ENCODE measurements around the gene GIMAP1.

DNA sequence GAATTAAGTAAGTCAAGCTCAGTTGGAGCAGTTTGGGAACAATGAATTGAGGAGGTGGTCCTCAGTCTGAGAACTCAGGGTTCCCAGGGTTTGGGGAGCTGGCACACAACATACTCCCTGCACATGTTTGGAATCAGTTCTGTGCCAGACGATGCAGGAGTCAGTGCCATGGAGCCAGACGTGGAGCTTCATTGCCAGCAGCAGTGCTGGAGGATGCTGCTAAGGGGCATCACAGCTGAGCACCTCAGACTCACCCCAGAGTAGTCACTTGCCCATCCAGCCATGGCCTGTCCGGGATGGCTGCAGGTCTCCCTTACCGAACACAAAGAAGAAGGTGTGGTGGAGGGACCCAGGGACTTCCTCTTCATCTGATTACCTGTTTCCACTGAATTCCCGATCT is 28.7 kb downstream of the GIMAP1 start:
- TF ChIP-seq, protein P1, sequence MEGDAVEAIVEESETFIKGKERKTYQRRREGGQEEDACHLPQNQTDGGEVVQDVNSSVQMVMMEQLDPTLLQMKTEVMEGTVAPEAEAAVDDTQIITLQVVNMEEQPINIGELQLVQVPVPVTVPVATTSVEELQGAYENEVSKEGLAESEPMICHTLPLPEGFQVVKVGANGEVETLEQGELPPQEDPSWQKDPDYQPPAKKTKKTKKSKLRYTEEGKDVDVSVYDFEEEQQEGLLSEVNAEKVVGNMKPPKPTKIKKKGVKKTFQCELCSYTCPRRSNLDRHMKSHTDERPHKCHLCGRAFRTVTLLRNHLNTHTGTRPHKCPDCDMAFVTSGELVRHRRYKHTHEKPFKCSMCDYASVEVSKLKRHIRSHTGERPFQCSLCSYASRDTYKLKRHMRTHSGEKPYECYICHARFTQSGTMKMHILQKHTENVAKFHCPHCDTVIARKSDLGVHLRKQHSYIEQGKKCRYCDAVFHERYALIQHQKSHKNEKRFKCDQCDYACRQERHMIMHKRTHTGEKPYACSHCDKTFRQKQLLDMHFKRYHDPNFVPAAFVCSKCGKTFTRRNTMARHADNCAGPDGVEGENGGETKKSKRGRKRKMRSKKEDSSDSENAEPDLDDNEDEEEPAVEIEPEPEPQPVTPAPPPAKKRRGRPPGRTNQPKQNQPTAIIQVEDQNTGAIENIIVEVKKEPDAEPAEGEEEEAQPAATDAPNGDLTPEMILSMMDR (IDR thresholded peaks at IDR 0.05): no peak
- no peak for TF ChIP-seq POLR2A (IDR thresholded peaks at IDR 0.05)
